Breast epithelium (tissue), 4 donors: ENCODE results near the gene KRTAP2-4. TPM values are rescaled to one million over a fixed set of nuclear protein-coding genes. Genes with fewer than 3 reads are reported as not detected.
"Not testable (repeated sequence)": the region's sequence is repeated elsewhere in the genome, so short reads cannot be mapped to it uniquely, and the experiment has no call there.

Experiments used
- DNase-seq, 2 donors: peaks; one replicate each; pipeline ENCODE4 v3.0.0-alpha.2; 2019; ENCODE audit warnings: low spot score in 2 of 2
- H3K27ac ChIP-seq, 2 donors: fragments of 200-600 bp; sonication (generic) in 1 of 2; one replicate each; pipeline ENCODE4 v1.5.1; 2016 to 2019; ENCODE audit warnings: mild to moderate bottlenecking in 1 of 2
- H3K27me3 ChIP-seq, 2 donors: fragments of 200-600 bp; sonication (generic) in 1 of 2; one replicate each; pipeline versions ENCODE4 v1.5.1 to v1.6.0; 2017 to 2019; ENCODE audit warnings: control low read depth in 1 of 2, mild to moderate bottlenecking in 1 of 2
- H3K36me3 ChIP-seq: fragments of 200-600 bp; one replicate; pipeline ENCODE4 v1.5.1; 2019
- H3K4me1 ChIP-seq, 2 donors: fragments of 200-600 bp; sonication (generic); one replicate each; pipeline ENCODE4 v1.5.1; 2016 to 2019; ENCODE audit warnings: control low read depth in 1 of 2
- H3K4me3 ChIP-seq, 3 donors: fragments of 200-600 bp; sonication (generic); 1 replicate in 2 of 3; 2 replicates in 1 of 3; pipeline ENCODE4 v1.5.1; 2016 to 2019; ENCODE audit warnings: mild to moderate bottlenecking in 3 of 3, moderate library complexity in 2 of 3
- H3K9me3 ChIP-seq, 2 donors: fragments of 200-600 bp; sonication (generic) in 1 of 2; one replicate each; pipeline ENCODE4 v1.5.1; 2016 to 2019; ENCODE audit warnings: control low read depth in 1 of 2
- POLR2A ChIP-seq: fragments of 450-650 bp; IDR thresholded peaks from one replicate; pipeline ENCODE4 v1.6.1; 2016; ENCODE audit warnings: antibody characterized with exemption, mild to moderate bottlenecking, moderate library complexity
- POLR2AphosphoS5 ChIP-seq, 3 donors: sonication (generic); formaldehyde crosslinking; IDR thresholded peaks; one replicate each; pipeline ENCODE4 v1.6.1; 2017; ENCODE audit warnings: antibody characterized with exemption in 3 of 3
- intact Hi-C: fragments of 100-400 bp; cut with DNase I; formaldehyde crosslinking; loops from one replicate; pipeline ENCODE4 v1.15.1; 2023; ENCODE audit warnings: low total_unique reads
- total RNA-seq, 3 donors: library from RNA; depleted of rRNA; stranded (reverse); fragments of >200 nt; gene quantifications; one replicate each; pipeline ENCODE4 v1.1.0, GENCODE V29; 2016
- TF ChIP-seq, protein P1 (sequence below), 3 donors: fragments of 450-650 bp; IDR thresholded peaks; one replicate each; pipeline ENCODE4 v1.5.1; 2016 to 2017; ENCODE audit warnings: antibody characterized with exemption in 3 of 3, mild to moderate bottlenecking in 3 of 3, moderate library complexity in 3 of 3

KRTAP2-4 gene
- total RNA-seq, 3 donors from 2014 or later, result not detected

DNA sequence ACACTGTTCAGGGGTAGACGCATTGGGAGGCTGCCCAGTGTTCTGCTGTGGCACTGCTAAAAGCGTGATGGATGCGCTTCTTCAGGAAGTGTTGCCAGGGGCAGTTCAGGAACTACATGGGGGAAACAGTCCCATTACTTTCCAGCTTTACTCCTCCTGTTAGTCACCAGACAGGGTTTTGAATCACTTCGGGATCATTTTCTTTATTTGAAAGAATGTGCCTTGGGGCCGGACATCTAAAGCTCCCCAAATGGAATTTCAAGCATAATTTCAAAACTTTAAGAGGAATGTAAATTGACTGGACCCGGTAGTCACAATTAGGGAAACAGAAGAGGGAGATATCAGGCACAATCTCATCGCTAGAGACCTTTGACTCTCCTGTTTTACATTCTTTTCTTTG lies 17.2 kb downstream of the KRTAP2-4 start:
- DNase-seq, result no peak
- no peak overlapping the region for H3K4me3 ChIP-seq
- peaks cover 0 to 4% of the 10 kb centered on the region in 2 donors for H3K27me3 ChIP-seq
- H3K4me1 ChIP-seq, result no peaks in the 10 kb centered on the region
- H3K27ac ChIP-seq, result no peak overlapping the region
- intact Hi-C loops, result no loop called here
- H3K36me3 ChIP-seq, result no peaks in the 10 kb centered on the region
- no peaks in the 10 kb centered on the region for H3K9me3 ChIP-seq
- TF ChIP-seq POLR2A (no peak), POLR2AphosphoS5 (IDR thresholded peaks at IDR 0.05) (no peak)
- TF ChIP-seq, protein P1, sequence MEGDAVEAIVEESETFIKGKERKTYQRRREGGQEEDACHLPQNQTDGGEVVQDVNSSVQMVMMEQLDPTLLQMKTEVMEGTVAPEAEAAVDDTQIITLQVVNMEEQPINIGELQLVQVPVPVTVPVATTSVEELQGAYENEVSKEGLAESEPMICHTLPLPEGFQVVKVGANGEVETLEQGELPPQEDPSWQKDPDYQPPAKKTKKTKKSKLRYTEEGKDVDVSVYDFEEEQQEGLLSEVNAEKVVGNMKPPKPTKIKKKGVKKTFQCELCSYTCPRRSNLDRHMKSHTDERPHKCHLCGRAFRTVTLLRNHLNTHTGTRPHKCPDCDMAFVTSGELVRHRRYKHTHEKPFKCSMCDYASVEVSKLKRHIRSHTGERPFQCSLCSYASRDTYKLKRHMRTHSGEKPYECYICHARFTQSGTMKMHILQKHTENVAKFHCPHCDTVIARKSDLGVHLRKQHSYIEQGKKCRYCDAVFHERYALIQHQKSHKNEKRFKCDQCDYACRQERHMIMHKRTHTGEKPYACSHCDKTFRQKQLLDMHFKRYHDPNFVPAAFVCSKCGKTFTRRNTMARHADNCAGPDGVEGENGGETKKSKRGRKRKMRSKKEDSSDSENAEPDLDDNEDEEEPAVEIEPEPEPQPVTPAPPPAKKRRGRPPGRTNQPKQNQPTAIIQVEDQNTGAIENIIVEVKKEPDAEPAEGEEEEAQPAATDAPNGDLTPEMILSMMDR (IDR thresholded peaks at IDR 0.05), result no peak

DNA sequence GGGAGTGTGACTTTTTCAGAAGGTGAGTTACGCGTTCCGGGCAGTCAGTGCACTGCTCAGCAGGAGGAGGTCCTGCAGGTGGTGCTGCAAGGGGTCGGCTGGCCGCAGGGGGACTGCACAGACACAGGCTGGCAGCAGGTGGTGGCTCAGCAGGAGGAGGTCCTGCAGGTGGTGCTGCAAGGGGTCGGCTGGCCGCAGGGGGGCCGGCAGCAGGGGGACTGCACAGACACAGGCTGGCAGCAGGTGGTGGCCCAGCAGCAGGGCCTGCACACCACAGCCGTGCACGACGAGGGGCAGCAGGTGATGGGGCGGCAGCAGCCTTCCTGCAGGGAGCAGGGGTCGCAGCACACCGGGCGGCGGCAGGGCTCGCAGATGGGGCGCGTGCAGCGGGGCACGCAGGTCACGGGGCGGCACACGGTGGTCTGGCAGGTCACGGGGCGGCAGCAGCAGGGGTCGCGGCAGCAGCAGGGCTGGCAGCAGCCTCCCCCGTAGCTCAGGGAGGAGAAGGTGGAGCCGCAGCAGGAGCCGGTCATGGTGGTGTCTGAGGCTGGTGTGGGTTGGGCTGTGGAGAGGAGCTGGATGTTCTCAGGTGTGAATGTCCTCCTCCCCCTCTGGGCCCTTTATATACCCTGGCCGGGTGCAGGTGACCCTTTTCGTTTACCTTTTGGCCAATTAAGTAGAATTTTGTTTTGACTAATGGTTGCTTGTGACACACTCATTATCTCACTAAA lies 18.8 kb downstream of the KRTAP2-4 start, which contains the start of gene KRTAP2-1:
Gene KRTAP2-1 (minus strand): TSS at position 582 of the 731 bp plus-strand sequence. CDS start 49 bp downstream, at position 533.
- H3K4me3 ChIP-seq, H3K9me3 ChIP-seq, intact Hi-C loops, H3K27ac ChIP-seq, H3K36me3 ChIP-seq, H3K27me3 ChIP-seq, DNase-seq, H3K4me1 ChIP-seq: not testable (repeated sequence)

DNA sequence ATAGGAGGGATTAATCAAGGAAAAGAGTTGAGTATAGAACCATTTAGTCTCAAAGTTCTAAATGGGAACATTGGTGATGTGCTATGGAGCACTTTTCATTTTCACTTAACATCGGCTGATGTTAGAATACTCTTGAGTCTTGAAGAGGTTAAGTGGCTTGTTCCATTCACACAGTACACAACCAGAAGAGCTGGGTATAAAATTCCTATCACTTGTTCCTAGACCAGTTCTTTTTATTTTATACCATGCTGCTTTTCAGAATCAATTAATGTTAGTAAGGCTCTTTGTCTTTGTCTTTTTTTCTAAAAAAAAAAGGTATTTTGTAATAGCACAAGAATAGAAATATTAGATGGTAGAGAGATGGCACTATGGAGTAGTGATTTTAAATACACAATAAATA lies 22.7 kb downstream of the KRTAP2-4 start:
- DNase-seq, result no peak
- TF ChIP-seq, protein P1 (IDR thresholded peaks at IDR 0.05), result no peak
- TF ChIP-seq POLR2A (no peak), POLR2AphosphoS5 (IDR thresholded peaks at IDR 0.05) (no peak)
- H3K4me3 ChIP-seq, result no peak overlapping the region
- no peaks in the 10 kb centered on the region for H3K36me3 ChIP-seq
- H3K27ac ChIP-seq, result no peak overlapping the region
- H3K9me3 ChIP-seq, result no peaks in the 10 kb centered on the region
- no peaks in the 10 kb centered on the region for H3K4me1 ChIP-seq
- H3K27me3 ChIP-seq, result no peaks in the 10 kb centered on the region
- intact Hi-C loops, result no loop called here

DNA sequence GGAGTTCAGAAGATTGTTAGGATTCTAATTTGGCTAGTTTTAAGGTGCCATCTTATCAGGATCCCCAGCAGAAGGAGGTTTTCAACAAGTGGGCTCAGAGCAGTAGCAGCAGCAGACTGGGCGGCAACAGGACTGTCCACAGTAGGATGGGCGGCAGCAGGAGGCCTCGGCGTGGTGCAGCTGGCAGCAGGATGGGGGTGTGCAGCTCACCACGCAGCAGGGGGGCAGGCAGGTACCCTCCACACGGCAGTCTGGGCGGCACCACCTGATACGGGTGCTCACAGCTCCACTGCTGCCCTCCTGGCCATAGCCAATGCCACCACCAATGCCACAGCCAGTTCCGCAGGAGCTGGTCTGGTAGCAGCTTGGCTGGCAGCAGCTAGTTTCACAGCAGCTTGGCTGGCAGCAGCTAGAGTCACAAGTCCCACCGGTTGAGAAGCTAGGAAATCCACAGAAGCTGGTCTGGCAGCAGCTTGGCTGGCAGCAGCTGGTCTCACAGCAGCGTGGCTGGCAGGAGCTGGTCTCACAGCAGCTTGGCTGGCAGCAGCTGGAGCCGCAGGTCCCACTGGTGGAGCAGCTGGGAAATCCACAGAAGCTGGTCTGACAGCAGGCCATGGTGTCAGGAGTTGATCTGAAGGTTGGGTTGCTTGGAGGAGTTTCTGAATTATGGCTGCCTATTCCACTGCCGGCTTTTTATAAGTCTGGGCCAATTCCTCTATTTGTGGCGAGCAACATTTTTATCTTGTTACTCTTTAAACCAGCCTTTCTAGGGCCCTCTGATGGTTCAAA lies 24.7 kb downstream of the KRTAP2-4 start, which contains the start of gene KRTAP1-1:
Gene KRTAP1-1 (minus strand): TSS at position 668 of the 789 bp plus-strand sequence. CDS start 53 bp downstream, at position 615.
- DNase-seq, result peak in 1 of 2 donors; percentile 75
- peak in 1 of 3 donors; percentile 12 for TF ChIP-seq POLR2AphosphoS5 (IDR thresholded peaks at IDR 0.05)
- H3K9me3 ChIP-seq, H3K36me3 ChIP-seq, H3K27me3 ChIP-seq, H3K4me3 ChIP-seq, H3K4me1 ChIP-seq, intact Hi-C loops: not testable (repeated sequence)
- H3K27ac ChIP-seq, result peak within 1 kb of the TSS in 1 of 2 donors; percentile 64

DNA sequence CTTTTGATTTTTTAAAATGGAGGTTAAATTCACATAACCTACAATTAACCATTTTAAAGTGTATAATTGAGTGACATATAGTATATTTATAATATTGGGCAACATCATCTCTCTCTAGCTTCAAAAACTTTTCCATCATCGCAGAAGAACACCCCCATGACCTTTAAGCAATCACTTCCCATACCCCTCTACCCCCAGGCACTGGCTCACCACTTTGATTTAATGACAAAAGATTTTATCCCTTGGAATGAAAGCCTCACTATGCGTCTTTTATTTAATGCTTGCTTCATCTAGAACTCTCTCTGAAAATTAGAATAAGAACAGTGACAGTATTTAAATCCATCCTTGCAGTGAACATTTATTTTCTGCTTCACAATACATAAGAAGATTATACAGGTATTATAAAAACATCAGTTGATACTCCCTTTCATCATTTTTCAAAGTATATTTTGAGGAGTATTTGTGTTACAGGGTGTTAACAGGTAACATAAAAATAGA lies 27.8 kb downstream of the KRTAP2-4 start:
- no peaks in the 10 kb centered on the region for H3K9me3 ChIP-seq
- no peaks in the 10 kb centered on the region for H3K36me3 ChIP-seq
- no peak overlapping the region for H3K4me3 ChIP-seq
- no peak for DNase-seq
- H3K27me3 ChIP-seq, result no peaks in the 10 kb centered on the region
- H3K4me1 ChIP-seq, result no peaks in the 10 kb centered on the region
- TF ChIP-seq, protein P1 (IDR thresholded peaks at IDR 0.05), result no peak
- no peak for TF ChIP-seq POLR2A
- TF ChIP-seq POLR2AphosphoS5 (IDR thresholded peaks at IDR 0.05), result no peak
- H3K27ac ChIP-seq, result no peak overlapping the region
- intact Hi-C loops, result no loop called here

DNA sequence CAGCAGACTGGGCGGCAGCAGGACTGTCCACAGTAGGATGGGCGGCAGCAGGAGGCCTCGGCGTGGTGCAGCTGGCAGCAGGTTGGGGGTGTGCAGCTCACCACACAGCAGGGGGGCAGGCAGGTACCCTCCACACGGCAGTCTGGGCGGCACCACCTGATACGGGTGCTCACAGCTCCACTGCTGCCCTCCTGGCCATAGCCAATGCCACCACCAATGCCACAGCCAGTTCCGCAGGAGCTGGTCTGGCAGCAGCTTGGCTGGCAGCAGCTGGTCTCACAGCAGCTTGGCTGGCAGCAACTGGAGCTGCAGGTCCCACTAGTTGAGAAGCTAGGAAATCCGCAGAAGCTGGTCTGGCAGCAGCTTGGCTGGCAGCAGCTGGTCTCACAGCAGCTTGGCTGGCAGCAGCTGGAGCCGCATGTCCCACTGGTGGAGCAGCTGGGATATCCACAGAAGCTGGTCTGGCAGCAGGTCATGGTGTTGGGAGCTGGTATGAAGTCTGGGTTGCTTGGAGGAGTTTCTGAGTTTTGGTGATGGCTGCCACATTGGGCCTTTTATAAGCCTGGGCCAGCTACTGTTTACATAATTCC lies 31.2 kb downstream of the KRTAP2-4 start, which contains the start of gene KRTAP1-3:
Gene KRTAP1-3 (minus strand): TSS at position 529 of the 590 bp plus-strand sequence. CDS start 53 bp downstream, at position 476.
- H3K27ac ChIP-seq, H3K9me3 ChIP-seq, H3K36me3 ChIP-seq, H3K4me1 ChIP-seq, intact Hi-C loops, H3K27me3 ChIP-seq, H3K4me3 ChIP-seq: not testable (repeated sequence)
- DNase-seq, result peak in 1 of 2 donors; percentile 36
